NB4 (cell line): ENCODE measurements around the gene PODNL1.

Source experiments
- CTCF ChIP-seq: IDR thresholded peaks from one replicate; pipeline ENCODE4 v1.5.1; 2012; ENCODE audit warnings: low read depth, low read length
- MAX ChIP-seq: IDR thresholded peaks from 2 replicates; pipeline ENCODE4 v1.6.1; 2011; ENCODE audit warnings: low read depth, low read length
- MYC ChIP-seq: IDR thresholded peaks from 2 replicates; pipeline ENCODE4 v1.6.1; 2011; ENCODE audit warnings: low read depth, low read length
- POLR2A ChIP-seq: IDR thresholded peaks from 2 replicates; pipeline ENCODE4 v1.6.1; 2011; ENCODE audit warnings: mild to moderate bottlenecking; ENCODE audit not compliant: insufficient read length; ENCODE audit errors: extremely low read depth

GRCh38 chr19:13932911-13933393 is 5.3 kb downstream of the PODNL1 start:
- TF ChIP-seq CTCF (no peak), POLR2A (no peak), MYC (no peak), MAX (no peak)
